OCI-LY3 (cell line): ENCODE data around the gene ARHGAP18.

Experiments
- EZH2phosphoT487 ChIP-seq: fragments of 200-600 bp; shearing (Covaris generic); IDR thresholded peaks from 2 replicates; pipeline ENCODE4 v1.6.1; 2018; ENCODE audit warnings: antibody characterized with exemption, mixed run types, low read depth
- TF ChIP-seq, protein P1 (sequence below): fragments of 200-600, 300-600 bp; sonication (generic); IDR thresholded peaks from 2 replicates; pipeline ENCODE4 v1.5.1; 2014; ENCODE audit warnings: antibody characterized with exemption, low read length, low read depth

DNA sequence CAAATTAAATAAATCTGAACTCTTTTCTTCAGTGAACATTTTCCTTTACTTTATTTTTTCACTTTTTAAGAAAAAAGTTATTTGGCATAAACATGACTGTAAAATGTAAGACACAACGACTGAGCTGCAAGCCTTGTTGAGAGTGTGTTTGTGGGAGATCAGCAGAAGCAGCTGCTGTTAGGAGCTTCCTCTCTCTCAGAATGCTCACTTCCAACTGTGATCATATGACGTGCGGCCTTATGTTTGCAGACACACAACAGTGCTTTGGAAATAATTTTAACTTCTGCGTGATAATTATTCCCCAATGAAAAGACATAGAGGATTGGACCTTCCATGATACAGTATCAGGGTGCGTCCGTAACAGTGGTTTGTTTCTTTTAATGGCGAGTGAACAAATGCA, 104.0 kb downstream of the ARHGAP18 start:
- TF ChIP-seq, protein P1, sequence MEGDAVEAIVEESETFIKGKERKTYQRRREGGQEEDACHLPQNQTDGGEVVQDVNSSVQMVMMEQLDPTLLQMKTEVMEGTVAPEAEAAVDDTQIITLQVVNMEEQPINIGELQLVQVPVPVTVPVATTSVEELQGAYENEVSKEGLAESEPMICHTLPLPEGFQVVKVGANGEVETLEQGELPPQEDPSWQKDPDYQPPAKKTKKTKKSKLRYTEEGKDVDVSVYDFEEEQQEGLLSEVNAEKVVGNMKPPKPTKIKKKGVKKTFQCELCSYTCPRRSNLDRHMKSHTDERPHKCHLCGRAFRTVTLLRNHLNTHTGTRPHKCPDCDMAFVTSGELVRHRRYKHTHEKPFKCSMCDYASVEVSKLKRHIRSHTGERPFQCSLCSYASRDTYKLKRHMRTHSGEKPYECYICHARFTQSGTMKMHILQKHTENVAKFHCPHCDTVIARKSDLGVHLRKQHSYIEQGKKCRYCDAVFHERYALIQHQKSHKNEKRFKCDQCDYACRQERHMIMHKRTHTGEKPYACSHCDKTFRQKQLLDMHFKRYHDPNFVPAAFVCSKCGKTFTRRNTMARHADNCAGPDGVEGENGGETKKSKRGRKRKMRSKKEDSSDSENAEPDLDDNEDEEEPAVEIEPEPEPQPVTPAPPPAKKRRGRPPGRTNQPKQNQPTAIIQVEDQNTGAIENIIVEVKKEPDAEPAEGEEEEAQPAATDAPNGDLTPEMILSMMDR = no peak
- no peak for TF ChIP-seq EZH2phosphoT487
